ENCODE measurements around the gene PIP4K2B. TPM values are rescaled to one million over a fixed set of nuclear protein-coding genes. Genes with fewer than 3 reads are reported as not detected.
"Not testable (repeated sequence)": the region's sequence is repeated elsewhere in the genome, so short reads cannot be mapped to it uniquely, and the experiment has no call there.

The PIP4K2B gene
- total RNA-seq, 2 donors from 2014 or later = 28.2 to 33.5 TPM

DNA sequence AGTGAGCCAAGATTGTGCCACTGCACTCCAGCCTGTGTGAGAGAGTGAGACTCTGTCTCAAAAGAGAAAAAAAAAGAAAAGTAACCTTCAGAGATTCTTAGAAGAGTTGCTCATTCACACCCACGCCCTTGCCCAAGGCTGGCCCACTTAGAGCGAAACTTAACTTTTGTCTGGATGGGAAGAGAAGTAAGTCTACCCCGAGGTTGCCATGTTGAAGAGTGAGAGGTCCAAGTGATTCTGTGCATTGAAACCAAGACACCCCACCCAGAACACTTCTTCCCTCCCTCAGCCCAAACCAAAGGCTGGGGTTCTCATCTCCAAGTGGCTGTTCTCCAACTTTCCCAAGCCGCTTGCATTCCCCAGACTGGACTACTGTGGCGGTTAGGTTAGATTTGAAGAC lies 71.6 kb downstream of the PIP4K2B start:
- DNase-seq (no peak), ATAC-seq (peak; percentile 28)
- peak overlapping the region; percentile 93 for H3K27ac Mint-ChIP-seq
- no peaks in the 10 kb centered on the region for H3K9me3 ChIP-seq (ENCODE audit: control insufficient read depth, low read length, poor library complexity, severe bottlenecking)
- peaks cover 2% of the 10 kb centered on the region for H3K36me3 Mint-ChIP-seq (ENCODE audit: low read depth)
- H3K4me1 Mint-ChIP-seq = peaks cover 45% of the 10 kb centered on the region
- no peaks in the 10 kb centered on the region for H3K27me3 Mint-ChIP-seq
- H3K4me3 Mint-ChIP-seq = peak overlapping the region; percentile 81

DNA sequence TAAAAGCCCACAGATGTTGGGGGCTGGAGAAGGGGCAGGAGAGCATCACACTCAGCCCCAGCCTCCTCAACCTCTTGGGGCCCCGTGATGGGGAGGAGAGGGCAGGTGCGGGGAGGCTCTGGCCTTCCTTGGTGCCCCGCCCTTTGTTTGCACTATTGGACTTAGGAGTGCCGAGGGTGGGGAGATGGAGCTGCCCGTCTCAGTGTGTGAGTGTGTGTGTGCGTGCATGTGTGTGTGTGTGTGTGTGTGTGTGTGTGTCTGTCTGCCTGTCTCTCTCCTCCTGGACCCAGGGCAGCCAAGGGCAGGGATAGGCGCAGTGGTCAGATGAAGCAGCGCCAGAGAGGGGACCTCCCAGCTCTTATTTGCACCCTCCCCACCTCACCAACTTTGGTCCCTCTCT lies 73.2 kb downstream of the PIP4K2B start:
- peak overlapping the region; percentile 41 for H3K4me3 Mint-ChIP-seq
- peak overlapping the region; percentile 93 for H3K27ac Mint-ChIP-seq
- DNase-seq; H3K9me3 ChIP-seq (ENCODE audit: control insufficient read depth, low read length, poor library complexity, severe bottlenecking); ATAC-seq; H3K36me3 Mint-ChIP-seq (ENCODE audit: low read depth); H3K27me3 Mint-ChIP-seq: not testable (repeated sequence)
- peaks cover 40% of the 10 kb centered on the region for H3K4me1 Mint-ChIP-seq

DNA sequence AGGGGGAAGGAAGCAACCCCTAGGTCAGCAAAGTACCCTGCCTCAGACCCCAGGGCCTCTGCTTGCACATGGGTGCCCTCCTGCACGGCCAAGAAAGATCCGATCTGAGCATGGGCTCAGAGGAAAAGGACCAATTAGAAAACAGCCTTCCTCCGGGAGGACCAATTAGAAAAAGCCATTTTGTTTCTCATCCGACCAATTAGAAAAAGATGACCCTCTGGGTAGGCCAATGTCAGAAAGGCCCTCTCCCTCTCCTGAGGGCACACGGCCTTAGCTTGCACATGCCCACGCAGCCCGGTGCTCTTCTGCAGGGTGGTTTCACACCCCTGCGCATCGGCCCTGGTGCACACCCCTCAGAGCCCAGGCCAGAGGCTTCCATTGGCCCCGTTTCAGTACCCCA lies 74.3 kb downstream of the PIP4K2B start:
- Mint-ChIP-seq H3K27ac (peak overlapping the region; percentile 45), H3K36me3 (ENCODE audit: low read depth) (peaks cover 2% of the 10 kb centered on the region), H3K27me3 (no peaks in the 10 kb centered on the region), H3K4me3 (no peak overlapping the region), H3K4me1 (peaks cover 39% of the 10 kb centered on the region)
- DNase-seq (no peak), ATAC-seq (no peak)
- H3K9me3 ChIP-seq (ENCODE audit: control insufficient read depth, low read length, poor library complexity, severe bottlenecking) = no peaks in the 10 kb centered on the region

DNA sequence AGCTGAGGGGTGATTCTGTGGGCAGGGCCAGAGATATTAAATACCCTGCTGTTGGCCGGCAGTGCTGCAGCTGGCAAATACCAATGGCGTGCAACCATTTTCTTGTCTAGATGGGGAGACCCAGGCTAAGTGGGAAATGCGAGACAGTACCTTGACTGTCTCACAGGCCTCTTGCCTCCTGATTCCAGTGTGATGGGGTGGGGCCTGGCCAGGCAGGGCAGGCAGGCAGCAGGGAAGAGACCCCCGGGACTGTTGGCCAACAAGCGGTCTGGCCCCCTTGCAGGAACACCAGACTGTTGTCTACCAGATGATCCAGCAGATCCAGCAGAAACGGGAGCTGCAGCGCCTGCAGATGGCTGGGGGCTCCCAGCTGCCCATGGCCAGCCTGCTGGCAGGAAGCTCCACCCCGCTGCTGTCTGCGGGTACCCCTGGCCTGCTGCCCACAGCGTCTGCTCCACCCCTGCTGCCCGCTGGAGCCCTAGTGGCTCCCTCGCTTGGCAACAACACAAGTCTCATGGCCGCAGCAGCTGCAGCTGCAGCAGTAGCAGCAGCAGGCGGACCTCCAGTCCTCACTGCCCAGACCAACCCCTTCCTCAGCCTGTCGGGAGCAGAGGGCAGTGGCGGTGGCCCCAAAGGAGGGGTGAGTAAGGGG lies 74.9 kb downstream of the PIP4K2B start:
- H3K27ac Mint-ChIP-seq = peak overlapping the region; percentile 45
- no peak for DNase-seq
- ATAC-seq = no peak
- H3K4me3 Mint-ChIP-seq = no peak overlapping the region
- H3K27me3 Mint-ChIP-seq = no peaks in the 10 kb centered on the region
- peaks cover 2% of the 10 kb centered on the region for H3K36me3 Mint-ChIP-seq (ENCODE audit: low read depth)
- H3K4me1 Mint-ChIP-seq = peaks cover 37% of the 10 kb centered on the region
- H3K9me3 ChIP-seq (ENCODE audit: control insufficient read depth, low read length, poor library complexity, severe bottlenecking) = no peaks in the 10 kb centered on the region

DNA sequence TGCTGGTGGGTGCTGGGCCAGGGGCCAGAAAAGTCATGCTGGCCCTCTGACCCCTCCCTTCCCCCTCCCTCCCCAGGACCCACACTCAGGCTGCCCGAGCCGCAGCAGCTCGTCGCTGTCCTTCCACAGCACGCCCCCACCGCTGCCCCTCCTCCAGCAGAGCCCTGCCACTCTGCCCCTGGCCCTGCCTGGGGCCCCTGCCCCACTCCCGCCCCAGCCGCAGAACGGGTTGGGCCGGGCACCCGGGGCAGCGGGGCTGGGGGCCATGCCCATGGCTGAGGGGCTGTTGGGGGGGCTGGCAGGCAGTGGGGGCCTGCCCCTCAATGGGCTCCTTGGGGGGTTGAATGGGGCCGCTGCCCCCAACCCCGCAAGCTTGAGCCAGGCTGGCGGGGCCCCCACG lies 77.6 kb downstream of the PIP4K2B start:
- H3K4me3 Mint-ChIP-seq = no peak overlapping the region
- H3K27ac Mint-ChIP-seq = no peak overlapping the region
- H3K27me3 Mint-ChIP-seq = no peaks in the 10 kb centered on the region
- no peaks in the 10 kb centered on the region for H3K9me3 ChIP-seq (ENCODE audit: control insufficient read depth, low read length, poor library complexity, severe bottlenecking)
- H3K36me3 Mint-ChIP-seq (ENCODE audit: low read depth) = peaks cover 3% of the 10 kb centered on the region
- DNase-seq = no peak
- H3K4me1 Mint-ChIP-seq = peaks cover 24% of the 10 kb centered on the region
- no peak for ATAC-seq

DNA sequence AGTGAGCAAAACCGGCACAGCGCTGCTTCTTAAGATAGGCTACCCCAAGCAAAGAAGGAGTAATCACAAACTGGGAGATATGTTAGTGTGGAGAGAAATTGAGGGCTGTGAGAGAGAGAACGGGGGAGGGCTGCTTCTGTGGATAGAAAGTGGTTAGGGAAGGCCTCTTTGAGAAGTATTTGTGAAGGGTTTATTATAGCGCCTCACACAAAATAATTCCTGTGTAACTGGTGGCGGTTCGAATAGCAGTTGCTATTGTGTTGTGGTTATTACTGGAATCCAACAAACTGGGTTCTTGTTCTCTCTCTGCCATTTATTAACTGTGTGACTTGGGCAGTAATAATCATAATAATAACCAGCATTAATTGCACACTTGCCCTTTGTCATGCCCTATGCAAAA lies 78.4 kb downstream of the PIP4K2B start:
- H3K9me3 ChIP-seq (ENCODE audit: control insufficient read depth, low read length, poor library complexity, severe bottlenecking) = no peaks in the 10 kb centered on the region
- H3K36me3 Mint-ChIP-seq (ENCODE audit: low read depth) = peaks cover 4% of the 10 kb centered on the region
- H3K27ac Mint-ChIP-seq = no peak overlapping the region
- H3K4me1 Mint-ChIP-seq = peaks cover 22% of the 10 kb centered on the region
- no peak overlapping the region for H3K4me3 Mint-ChIP-seq
- DNase-seq = no peak
- no peak for ATAC-seq
- no peaks in the 10 kb centered on the region for H3K27me3 Mint-ChIP-seq

DNA sequence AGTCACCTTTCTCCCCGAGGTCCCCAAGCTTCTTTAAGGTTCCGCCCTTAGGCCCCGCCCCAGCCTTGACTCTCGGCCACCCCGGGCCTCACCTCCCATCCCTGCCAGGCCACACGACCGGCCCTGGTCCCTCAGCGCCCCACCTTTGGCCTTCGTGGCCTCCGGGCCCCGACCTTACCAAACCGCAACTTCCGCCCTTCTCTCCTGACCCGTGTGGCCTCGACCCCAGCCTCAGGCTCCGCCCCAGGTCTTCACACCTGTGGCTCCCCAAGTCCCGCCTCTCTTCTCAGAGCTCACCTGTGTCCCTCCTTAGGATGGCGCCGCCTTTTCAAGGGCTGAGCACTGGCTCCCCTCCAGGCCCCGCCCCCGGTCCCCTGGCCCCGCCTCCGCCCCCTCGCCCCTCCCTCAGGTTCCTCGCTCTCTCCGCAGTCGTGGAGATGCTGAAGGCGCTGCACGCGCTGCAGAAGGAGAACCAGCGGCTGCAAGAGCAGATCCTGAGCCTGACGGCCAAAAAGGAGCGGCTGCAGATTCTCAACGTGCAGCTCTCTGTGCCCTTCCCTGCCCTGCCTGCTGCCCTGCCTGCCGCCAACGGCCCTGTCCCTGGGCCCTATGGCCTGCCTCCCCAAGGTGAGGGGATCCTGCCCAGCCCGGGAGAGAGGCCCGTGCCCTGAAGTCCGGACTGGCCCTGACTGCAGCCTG lies 79.3 kb downstream of the PIP4K2B start:
- H3K9me3 ChIP-seq (ENCODE audit: control insufficient read depth, low read length, poor library complexity, severe bottlenecking) = no peaks in the 10 kb centered on the region
- no peak overlapping the region for H3K27ac Mint-ChIP-seq
- H3K4me3 Mint-ChIP-seq = no peak overlapping the region
- DNase-seq (no peak), ATAC-seq (no peak)
- H3K27me3 Mint-ChIP-seq = no peaks in the 10 kb centered on the region
- H3K4me1 Mint-ChIP-seq = peaks cover 25% of the 10 kb centered on the region
- H3K36me3 Mint-ChIP-seq (ENCODE audit: low read depth) = peaks cover 5% of the 10 kb centered on the region

DNA sequence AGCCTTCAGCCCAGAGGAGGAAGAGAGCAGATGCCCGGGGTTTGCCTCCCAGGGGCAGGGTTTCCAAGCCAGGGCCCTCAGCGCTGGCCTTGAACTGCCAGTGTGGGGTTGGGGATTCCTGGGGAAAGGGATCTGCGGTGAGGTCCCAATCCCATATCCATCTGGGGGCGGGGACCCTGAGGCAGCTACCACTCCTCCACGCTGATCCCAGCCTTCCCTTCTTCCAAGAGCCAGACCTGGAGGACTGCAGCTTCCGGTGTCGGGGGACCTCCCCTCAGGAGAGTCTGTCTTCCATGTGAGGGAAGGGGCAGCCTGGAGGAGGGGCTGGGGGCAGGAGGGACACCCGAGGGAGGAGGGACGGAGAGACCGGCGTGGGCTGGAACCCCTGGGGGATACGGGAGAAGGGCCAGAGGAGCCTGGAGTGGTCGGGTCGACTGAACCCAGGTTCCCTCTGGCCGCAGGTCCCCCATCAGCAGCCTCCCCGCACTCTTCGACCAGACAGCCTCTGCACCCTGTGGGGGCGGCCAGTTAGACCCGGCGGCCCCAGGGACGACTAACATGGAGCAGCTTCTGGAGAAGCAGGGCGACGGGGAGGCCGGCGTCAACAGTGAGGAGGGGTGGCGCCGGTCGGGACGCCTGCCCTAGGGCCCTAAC lies 79.9 kb downstream of the PIP4K2B start:
- no peaks in the 10 kb centered on the region for H3K9me3 ChIP-seq (ENCODE audit: control insufficient read depth, low read length, poor library complexity, severe bottlenecking)
- Mint-ChIP-seq H3K4me1 (peaks cover 28% of the 10 kb centered on the region), H3K27ac (peak overlapping the region; percentile 57), H3K4me3 (no peak overlapping the region), H3K36me3 (ENCODE audit: low read depth) (peaks cover 5% of the 10 kb centered on the region), H3K27me3 (no peaks in the 10 kb centered on the region)
- DNase-seq (no peak), ATAC-seq (no peak)

DNA sequence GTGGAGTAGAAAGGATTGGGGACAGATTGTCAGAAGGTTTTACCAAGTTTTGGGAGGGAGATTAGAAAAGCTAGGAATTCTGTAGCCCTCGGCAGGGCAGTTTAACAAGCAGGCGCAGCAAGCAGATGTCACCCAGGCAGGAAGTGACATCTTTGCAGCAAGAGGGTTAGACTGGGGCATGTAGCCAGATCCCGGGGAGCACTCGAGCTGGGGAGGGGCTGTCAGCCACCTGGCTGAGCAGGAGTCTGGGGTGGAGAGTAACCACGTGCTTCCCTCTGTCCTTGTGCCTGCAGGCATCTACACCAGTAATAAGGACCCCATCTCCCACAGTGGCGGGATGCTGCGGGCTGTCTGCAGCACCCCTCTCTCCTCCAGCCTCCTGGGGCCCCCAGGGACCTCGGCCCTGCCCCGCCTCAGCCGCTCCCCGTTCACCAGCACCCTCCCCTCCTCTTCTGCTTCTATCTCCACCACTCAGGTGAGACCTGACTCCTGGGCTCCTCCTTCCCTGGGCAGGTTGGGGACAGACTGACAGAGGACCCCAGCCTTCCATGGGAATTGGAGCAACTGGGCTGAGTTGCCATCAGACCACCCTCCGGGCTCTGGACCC lies 82.1 kb downstream of the PIP4K2B start:
- H3K9me3 ChIP-seq (ENCODE audit: control insufficient read depth, low read length, poor library complexity, severe bottlenecking) = no peaks in the 10 kb centered on the region
- DNase-seq (no peak), ATAC-seq (no peak)
- Mint-ChIP-seq H3K27ac (peak overlapping the region; percentile 57), H3K27me3 (no peaks in the 10 kb centered on the region), H3K36me3 (ENCODE audit: low read depth) (peaks cover 5% of the 10 kb centered on the region), H3K4me3 (no peak overlapping the region), H3K4me1 (peaks cover 22% of the 10 kb centered on the region)

DNA sequence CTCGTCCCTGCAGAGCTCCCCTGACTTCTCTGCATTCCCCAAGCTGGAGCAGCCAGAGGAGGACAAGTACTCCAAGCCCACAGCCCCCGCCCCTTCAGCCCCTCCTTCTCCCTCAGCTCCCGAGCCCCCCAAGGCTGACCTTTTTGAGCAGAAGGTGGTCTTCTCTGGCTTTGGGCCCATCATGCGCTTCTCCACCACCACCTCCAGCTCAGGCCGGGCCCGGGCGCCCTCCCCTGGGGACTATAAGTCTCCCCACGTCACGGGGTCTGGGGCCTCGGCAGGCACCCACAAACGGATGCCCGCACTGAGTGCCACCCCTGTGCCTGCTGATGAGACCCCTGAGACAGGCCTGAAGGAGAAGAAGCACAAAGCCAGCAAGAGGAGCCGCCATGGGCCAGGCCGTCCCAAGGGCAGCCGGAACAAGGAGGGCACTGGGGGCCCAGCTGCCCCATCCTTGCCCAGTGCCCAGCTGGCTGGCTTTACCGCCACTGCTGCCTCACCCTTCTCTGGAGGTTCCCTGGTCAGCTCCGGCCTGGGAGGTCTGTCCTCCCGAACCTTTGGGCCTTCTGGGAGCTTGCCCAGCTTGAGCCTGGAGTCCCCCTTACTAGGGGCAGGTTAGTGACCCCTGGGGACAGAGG lies 82.9 kb downstream of the PIP4K2B start:
- peaks cover 24% of the 10 kb centered on the region for H3K4me1 Mint-ChIP-seq
- H3K9me3 ChIP-seq (ENCODE audit: control insufficient read depth, low read length, poor library complexity, severe bottlenecking) = no peaks in the 10 kb centered on the region
- H3K36me3 Mint-ChIP-seq (ENCODE audit: low read depth) = peaks cover 5% of the 10 kb centered on the region
- H3K27me3 Mint-ChIP-seq = no peaks in the 10 kb centered on the region
- DNase-seq = no peak
- H3K4me3 Mint-ChIP-seq = no peak overlapping the region
- H3K27ac Mint-ChIP-seq = peak overlapping the region; percentile 82
- ATAC-seq = no peak

Other genes with a start within 250 kb of the PIP4K2B start
- gene SRCIN1, start 193.6 kb downstream of the PIP4K2B start, total RNA-seq = under 1 TPM; 0.26 to 0.52 TPM
- 1 to 10 TPM in 1 of 2 donors, under 1 TPM in 1; 0.60 to 1.1 TPM for gene EPOP, start 124.6 kb downstream of the PIP4K2B start, total RNA-seq
- gene MLLT6, start 94.3 kb downstream of the PIP4K2B start, total RNA-seq = 100 to 1,000 TPM; 304 to 334 TPM
- gene CISD3, start 69.2 kb downstream of the PIP4K2B start, total RNA-seq = 10 to 100 TPM; 12.0 to 12.8 TPM
- not detected for gene PCGF2, start 51.2 kb downstream of the PIP4K2B start, total RNA-seq
- gene PSMB3, start 46.8 kb downstream of the PIP4K2B start, total RNA-seq = 10 to 100 TPM; 78.5 to 85.5 TPM
- gene CWC25, start 25.8 kb upstream of the PIP4K2B start, total RNA-seq = 10 to 100 TPM; 69.6 to 88.5 TPM
- gene RPL23, start 54.2 kb upstream of the PIP4K2B start, total RNA-seq = 1,000 to 10,000 TPM; 1,821 to 1,859 TPM
- 100 to 1,000 TPM; 106 to 115 TPM for gene LASP1, start 70.5 kb upstream of the PIP4K2B start, total RNA-seq
- not detected for gene FBXO47, start 167.8 kb upstream of the PIP4K2B start, total RNA-seq

Data from T-helper 17 cell (primary cell).